ENCODE data around the gene FARP2. TPM values are rescaled to one million over a fixed set of nuclear protein-coding genes. Genes with fewer than 3 reads are reported as not detected.
"Not testable (repeated sequence)": the region's sequence is repeated elsewhere in the genome, so short reads cannot be mapped to it uniquely, and the experiment has no call there.

The FARP2 gene
- total and polyA plus RNA-seq, 2 of the 13 experiments (the other 11 are each of a cell fraction or from before 2014, with no cell fraction given), result 28.0 to 45.4 TPM

DNA sequence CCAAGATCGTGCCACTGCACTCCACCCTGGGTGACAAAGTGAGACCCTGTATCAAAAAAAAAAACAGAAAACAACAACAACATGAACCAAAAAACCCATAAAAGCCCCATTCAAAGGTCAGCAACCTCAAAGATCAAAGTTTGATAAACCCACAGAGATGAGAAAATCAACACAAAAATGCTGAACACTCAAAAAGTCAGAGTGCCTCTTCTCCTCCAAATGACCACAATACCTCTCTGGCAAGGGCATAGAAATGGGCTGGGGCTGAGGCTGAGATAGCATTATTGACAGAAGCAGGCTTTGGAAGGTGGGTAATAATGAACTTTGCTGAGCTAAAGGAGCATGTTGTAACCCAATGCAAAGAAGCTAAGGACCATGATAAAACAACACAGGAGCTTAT is 66.3 kb downstream of the FARP2 start (continued):
- no peak for TF ChIP-seq ZNF430 (CRISPR knock-in tag; IDR thresholded peaks at IDR 0.05)
- 0 out of 2 replicates have a peak, but pooled peaks have one; percentile 12 for TF ChIP-seq ARID2 (CRISPR knock-in tag; IDR thresholded peaks at IDR 0.05; ENCODE audit: borderline replicate concordance)
- no peak for TF ChIP-seq PCBP1 (IDR thresholded peaks at IDR 0.05; ENCODE audit: borderline replicate concordance, low read depth, low read length)
- no peak for TF ChIP-seq U2AF1 (optimal IDR thresholded peaks at IDR 0.05; ENCODE audit: low read depth, low read length)
- TF ChIP-seq, protein P1, sequence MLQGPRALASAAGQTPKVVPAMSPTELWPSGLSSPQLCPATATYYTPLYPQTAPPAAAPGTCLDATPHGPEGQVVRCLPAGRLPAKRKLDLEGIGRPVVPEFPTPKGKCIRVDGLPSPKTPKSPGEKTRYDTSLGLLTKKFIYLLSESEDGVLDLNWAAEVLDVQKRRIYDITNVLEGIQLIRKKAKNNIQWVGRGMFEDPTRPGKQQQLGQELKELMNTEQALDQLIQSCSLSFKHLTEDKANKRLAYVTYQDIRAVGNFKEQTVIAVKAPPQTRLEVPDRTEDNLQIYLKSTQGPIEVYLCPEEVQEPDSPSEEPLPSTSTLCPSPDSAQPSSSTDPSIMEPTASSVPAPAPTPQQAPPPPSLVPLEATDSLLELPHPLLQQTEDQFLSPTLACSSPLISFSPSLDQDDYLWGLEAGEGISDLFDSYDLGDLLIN (CRISPR knock-in tag; IDR thresholded peaks at IDR 0.05; ENCODE audit: borderline replicate concordance), result no peak
- TF ChIP-seq ZFP37 (CRISPR knock-in tag; IDR thresholded peaks at IDR 0.05; ENCODE audit: borderline replicate concordance), result no peak

DNA sequence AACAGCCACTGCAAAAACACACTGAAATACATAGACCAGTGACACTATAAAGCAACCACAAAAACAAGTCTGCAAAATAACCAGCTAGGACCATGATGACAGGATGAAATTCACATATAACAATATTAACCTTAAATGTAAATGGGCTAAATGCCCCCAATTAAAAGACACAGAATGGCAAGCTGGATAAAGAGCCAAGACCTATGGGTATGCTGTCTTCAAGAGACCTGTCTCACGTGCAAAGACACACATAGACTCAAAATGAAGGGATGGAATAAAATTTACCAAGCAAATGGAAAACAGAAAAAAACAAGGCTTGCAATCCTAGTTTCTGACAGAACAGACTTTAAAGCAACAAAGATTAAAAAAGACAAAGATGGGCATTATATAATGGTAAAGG is 67.4 kb downstream of the FARP2 start:
- H3K4me1 ChIP-seq (ENCODE audit: insufficient read depth, low read length), result peaks cover 15% of the 10 kb centered on the region
- H3K27me3 ChIP-seq (ENCODE audit: control insufficient read depth in 1 of 2, insufficient read depth in 2 of 2, low read length in 2 of 2); H3K9ac ChIP-seq (ENCODE audit: insufficient read depth, low read depth, low read length); in situ Hi-C loops (cut with HindIII; ENCODE audit: extremely low pct_ligation_motif_present, low pct_unique_long_range_greater_than_20kb); H3K27ac ChIP-seq (ENCODE audit: extremely low read length, insufficient read depth, low read length); CTCF ChIA-PET (ENCODE audit: low intra/inter-chr PET ratio, low total read pairs); H3K4me2 ChIP-seq (ENCODE audit: low read depth, low read length); H2AFZ ChIP-seq (ENCODE audit: low read length); DNase-seq (ENCODE audit: low spot score); H3K79me2 ChIP-seq (ENCODE audit: insufficient read depth, low read length); POLR2A ChIA-PET; FAIRE-seq; BruUV-seq (replicated peaks); intact Hi-C loops (cut with micrococcal nuclease; ENCODE audit: unreplicated experiment); ATAC-seq; H4K20me1 ChIP-seq (ENCODE audit: insufficient read depth, low read length); H3K4me3 ChIP-seq (replicated peaks in 1 of 3; ENCODE audit: insufficient read depth in 1 of 3, low read depth in 2 of 3, low read length in 3 of 3): not testable (repeated sequence)
- WGBS (ENCODE audit: low lambda C conversion rate), result 96% methylated on average over 1 of the region's 1 CpG
- H3K9me3 ChIP-seq (ENCODE audit: low read length), result peaks cover 13% of the 10 kb centered on the region; the same call in 1 of the 2 replicates
- H3K36me3 ChIP-seq (replicated peaks in 1 of 2; ENCODE audit: control insufficient read depth in 1 of 2, insufficient read depth in 2 of 2, low read length in 2 of 2), result peaks cover 13 to 30% of the 10 kb centered on the region in 2 experiments

Data from HepG2 (cell line).